Progenitor cell of endocrine pancreas (in vitro differentiated cells): ENCODE measurements around the gene ETNPPL. TPM values are rescaled to one million over a fixed set of nuclear protein-coding genes. Genes with fewer than 3 reads are reported as not detected.

Experiments used
- DNase-seq: peaks from one replicate; pipeline ENCODE4 v3.0.0; 2021; ENCODE audit warnings: low spot score; ENCODE audit not compliant: unreplicated experiment
- H3K27ac Mint-ChIP-seq: 2 replicates; pipeline ENCODE4 v1.8.0; 2021; ENCODE audit warnings: mild to moderate bottlenecking, moderate library complexity, mixed read lengths
- H3K27me3 Mint-ChIP-seq: 2 replicates; pipeline ENCODE4 v1.8.0; 2021; ENCODE audit warnings: mixed read lengths
- H3K36me3 Mint-ChIP-seq: 2 replicates; pipeline ENCODE4 v1.8.0; 2022; ENCODE audit warnings: mixed read lengths; ENCODE audit not compliant: insufficient read depth
- H3K4me1 Mint-ChIP-seq: 2 replicates; pipeline ENCODE4 v1.8.0; 2021; ENCODE audit warnings: low read depth, mixed read lengths
- H3K4me3 Mint-ChIP-seq: 2 replicates; pipeline ENCODE4 v1.8.0; 2021; ENCODE audit warnings: low read depth, mild to moderate bottlenecking, moderate library complexity, mixed read lengths
- H3K9me3 Mint-ChIP-seq: 2 replicates; pipeline ENCODE4 v1.8.0; 2021; ENCODE audit warnings: low read depth, mixed read lengths
- total RNA-seq: library from RNA; stranded (reverse); gene quantifications from 2 replicates; pipeline ENCODE4 v1.2.1, GENCODE V29; 2021
- TF ChIP-seq, protein P1 (sequence below): fragments of 200-600 bp; sonication (generic); IDR thresholded peaks from one replicate; pipeline ENCODE4 v1.5.0; 2021; ENCODE audit warnings: antibody characterized with exemption, mild to moderate bottlenecking; ENCODE audit not compliant: unreplicated experiment

Gene ETNPPL
- total RNA-seq, 1 donor from 2014 or later: 0.22 TPM

GRCh38 chr4:108703966-108704365 lies 58.9 kb downstream of the ETNPPL start:
- Mint-ChIP-seq H3K9me3 (no peaks in the 10 kb centered on the region), H3K27ac (no peak overlapping the region), H3K4me3 (no peak overlapping the region), H3K27me3 (no peaks in the 10 kb centered on the region), H3K36me3 (no peaks in the 10 kb centered on the region), H3K4me1 (peaks cover 2% of the 10 kb centered on the region)
- TF ChIP-seq, protein P1, sequence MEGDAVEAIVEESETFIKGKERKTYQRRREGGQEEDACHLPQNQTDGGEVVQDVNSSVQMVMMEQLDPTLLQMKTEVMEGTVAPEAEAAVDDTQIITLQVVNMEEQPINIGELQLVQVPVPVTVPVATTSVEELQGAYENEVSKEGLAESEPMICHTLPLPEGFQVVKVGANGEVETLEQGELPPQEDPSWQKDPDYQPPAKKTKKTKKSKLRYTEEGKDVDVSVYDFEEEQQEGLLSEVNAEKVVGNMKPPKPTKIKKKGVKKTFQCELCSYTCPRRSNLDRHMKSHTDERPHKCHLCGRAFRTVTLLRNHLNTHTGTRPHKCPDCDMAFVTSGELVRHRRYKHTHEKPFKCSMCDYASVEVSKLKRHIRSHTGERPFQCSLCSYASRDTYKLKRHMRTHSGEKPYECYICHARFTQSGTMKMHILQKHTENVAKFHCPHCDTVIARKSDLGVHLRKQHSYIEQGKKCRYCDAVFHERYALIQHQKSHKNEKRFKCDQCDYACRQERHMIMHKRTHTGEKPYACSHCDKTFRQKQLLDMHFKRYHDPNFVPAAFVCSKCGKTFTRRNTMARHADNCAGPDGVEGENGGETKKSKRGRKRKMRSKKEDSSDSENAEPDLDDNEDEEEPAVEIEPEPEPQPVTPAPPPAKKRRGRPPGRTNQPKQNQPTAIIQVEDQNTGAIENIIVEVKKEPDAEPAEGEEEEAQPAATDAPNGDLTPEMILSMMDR: no peak
- DNase-seq: no peak

GRCh38 chr4:108703370-108703769 lies 59.5 kb downstream of the ETNPPL start:
- Mint-ChIP-seq H3K4me1 (peaks cover 7% of the 10 kb centered on the region), H3K9me3 (no peaks in the 10 kb centered on the region), H3K27me3 (no peaks in the 10 kb centered on the region), H3K4me3 (no peak overlapping the region), H3K36me3 (no peaks in the 10 kb centered on the region), H3K27ac (no peak overlapping the region)
- TF ChIP-seq, protein P1: no peak
- no peak for DNase-seq

DNA sequence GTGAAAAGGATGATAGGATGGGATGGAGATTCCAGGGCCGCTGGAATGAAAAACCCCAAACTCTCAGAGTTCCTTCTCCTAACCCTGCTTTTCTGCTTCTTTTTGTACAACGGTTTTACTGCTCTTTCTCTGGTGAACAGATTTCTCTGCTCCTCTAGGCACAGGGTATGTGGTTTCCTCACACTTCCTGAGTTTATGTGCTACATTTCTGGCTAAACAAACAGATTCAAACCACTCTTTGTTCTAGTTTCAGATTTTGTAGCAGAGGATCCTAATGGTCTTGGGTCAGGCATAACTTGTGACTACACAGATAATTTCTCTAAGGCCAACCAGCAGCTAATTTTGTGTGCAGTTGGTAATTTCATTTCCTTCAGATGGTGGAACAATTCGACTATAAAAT lies 59.9 kb downstream of the ETNPPL start:
- no peaks in the 10 kb centered on the region for H3K27me3 Mint-ChIP-seq
- no peak overlapping the region for H3K27ac Mint-ChIP-seq
- no peak for DNase-seq
- TF ChIP-seq, protein P1: no peak
- no peaks in the 10 kb centered on the region for H3K9me3 Mint-ChIP-seq
- H3K4me1 Mint-ChIP-seq: peaks cover 8% of the 10 kb centered on the region
- H3K36me3 Mint-ChIP-seq: no peaks in the 10 kb centered on the region
- H3K4me3 Mint-ChIP-seq: no peak overlapping the region

DNA sequence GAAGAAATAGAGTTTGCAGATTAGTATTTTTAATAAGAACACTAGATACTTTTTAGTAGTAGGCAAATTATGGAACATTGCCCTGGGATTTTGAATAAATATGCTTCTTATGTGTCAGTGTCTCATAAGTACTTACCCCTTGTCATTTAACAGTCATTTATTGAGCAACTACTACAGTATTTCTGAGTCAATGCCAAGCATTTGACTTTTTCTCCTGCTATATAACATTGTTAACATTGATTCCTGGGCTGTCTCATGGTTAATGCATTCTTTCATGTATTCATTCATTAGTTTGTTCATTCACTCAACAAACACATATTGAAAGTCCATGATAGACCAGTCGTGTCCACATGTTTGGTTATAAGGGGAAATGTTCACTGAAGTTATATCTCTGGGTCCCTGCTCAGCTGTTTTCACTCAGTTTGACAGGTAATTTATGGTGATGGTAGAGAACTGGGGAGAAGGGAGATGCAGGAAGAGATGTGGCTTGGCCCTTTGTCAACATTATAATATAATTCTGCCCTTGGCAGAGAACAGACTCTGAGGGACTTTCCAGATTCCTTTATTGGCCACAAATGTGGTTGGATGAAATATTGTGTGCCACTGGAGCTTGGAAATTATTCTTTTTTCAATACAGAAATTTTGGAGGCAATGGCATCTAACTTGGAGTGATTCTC lies 62.6 kb downstream of the ETNPPL start:
- Mint-ChIP-seq H3K4me3 (no peak overlapping the region), H3K4me1 (peaks cover 8% of the 10 kb centered on the region), H3K27ac (no peak overlapping the region), H3K9me3 (no peaks in the 10 kb centered on the region), H3K36me3 (no peaks in the 10 kb centered on the region), H3K27me3 (no peaks in the 10 kb centered on the region)
- no peak for DNase-seq
- TF ChIP-seq, protein P1: no peak

GRCh38 chr4:108696160-108696559 lies 66.7 kb downstream of the ETNPPL start:
- Mint-ChIP-seq H3K27me3 (no peaks in the 10 kb centered on the region), H3K36me3 (no peaks in the 10 kb centered on the region), H3K4me3 (no peak overlapping the region), H3K27ac (no peak overlapping the region), H3K4me1 (peaks cover 10% of the 10 kb centered on the region), H3K9me3 (no peaks in the 10 kb centered on the region)
- TF ChIP-seq, protein P1: no peak
- DNase-seq: no peak
